Coronary artery (tissue), 2 donors: Measurements from ENCODE around the gene AKIRIN2.

Experiments used
- DNase-seq: peaks from one replicate; pipeline ENCODE4 v3.0.0-alpha.2; 2017; ENCODE audit warnings: low spot score
- H3K27ac ChIP-seq, 2 donors: fragments of 200-600 bp; sonication (generic); one replicate each; pipeline ENCODE4 v1.5.1; 2016 to 2019
- H3K4me3 ChIP-seq: fragments of 200-600 bp; sonication (generic); 2 replicates; pipeline ENCODE4 v1.5.1; 2016; ENCODE audit warnings: mild to moderate bottlenecking, moderate library complexity
- TF ChIP-seq, protein P1 (sequence below): fragments of 200-600 bp; sonication (generic); IDR thresholded peaks from one replicate; pipeline ENCODE4 v1.5.1; 2019; ENCODE audit warnings: antibody characterized with exemption

The AKIRIN2 gene

DNA sequence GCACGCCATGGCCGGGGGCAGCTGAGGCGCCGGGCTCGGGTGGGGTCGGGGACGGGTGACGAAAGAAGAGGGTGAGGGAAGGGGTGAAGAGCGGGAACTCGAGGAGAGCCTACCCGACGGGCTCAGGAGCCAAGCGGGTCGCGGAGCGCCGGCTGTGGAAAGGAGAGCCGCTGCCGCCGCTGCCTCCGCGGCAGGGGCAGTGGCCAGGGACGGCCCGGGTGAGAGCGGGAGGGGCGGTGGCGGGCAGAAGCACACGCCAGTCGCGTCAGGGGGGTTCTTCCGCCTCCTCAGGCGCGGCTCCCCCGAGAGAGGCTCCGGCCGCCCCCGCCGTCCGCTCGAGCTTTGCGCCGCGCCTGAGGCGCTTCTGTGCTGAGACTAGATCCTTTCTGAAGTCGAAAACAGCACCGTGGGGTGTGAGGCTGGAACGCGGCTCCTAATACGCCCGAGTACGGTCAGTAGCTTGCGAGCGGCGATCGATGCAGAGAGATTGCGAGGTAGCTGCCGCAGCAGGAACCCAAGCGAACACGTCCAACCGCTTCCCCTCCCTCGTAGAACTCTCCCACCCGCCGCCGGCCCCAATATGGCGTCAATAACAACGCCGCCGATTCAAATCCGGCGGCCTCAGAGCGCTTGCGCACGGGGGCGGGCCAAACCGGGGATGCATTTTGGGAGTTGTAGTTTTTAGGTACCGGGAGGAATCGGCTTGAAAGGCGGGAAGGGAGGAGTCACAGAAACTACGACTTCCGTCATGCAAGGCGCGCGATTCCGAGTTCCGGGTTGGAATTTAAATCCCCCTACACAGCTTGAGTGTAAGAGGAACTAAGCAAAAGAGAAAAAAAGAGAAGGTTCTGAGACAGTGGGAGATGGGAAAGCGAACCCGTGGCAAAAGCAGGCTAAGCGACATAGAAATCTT is at the start of gene AKIRIN2:
Gene AKIRIN2 (minus strand): TSS at position 558 of the 913 bp plus-strand sequence. CDS start 549 bp downstream, at position 9.
- TF ChIP-seq, protein P1, sequence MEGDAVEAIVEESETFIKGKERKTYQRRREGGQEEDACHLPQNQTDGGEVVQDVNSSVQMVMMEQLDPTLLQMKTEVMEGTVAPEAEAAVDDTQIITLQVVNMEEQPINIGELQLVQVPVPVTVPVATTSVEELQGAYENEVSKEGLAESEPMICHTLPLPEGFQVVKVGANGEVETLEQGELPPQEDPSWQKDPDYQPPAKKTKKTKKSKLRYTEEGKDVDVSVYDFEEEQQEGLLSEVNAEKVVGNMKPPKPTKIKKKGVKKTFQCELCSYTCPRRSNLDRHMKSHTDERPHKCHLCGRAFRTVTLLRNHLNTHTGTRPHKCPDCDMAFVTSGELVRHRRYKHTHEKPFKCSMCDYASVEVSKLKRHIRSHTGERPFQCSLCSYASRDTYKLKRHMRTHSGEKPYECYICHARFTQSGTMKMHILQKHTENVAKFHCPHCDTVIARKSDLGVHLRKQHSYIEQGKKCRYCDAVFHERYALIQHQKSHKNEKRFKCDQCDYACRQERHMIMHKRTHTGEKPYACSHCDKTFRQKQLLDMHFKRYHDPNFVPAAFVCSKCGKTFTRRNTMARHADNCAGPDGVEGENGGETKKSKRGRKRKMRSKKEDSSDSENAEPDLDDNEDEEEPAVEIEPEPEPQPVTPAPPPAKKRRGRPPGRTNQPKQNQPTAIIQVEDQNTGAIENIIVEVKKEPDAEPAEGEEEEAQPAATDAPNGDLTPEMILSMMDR, result no peak
- H3K27ac ChIP-seq, result peak within 1 kb of the TSS; percentile 93 to 95
- H3K4me3 ChIP-seq, result peak within 1 kb of the TSS; percentile 87
- DNase-seq, result peak; percentile 99

DNA sequence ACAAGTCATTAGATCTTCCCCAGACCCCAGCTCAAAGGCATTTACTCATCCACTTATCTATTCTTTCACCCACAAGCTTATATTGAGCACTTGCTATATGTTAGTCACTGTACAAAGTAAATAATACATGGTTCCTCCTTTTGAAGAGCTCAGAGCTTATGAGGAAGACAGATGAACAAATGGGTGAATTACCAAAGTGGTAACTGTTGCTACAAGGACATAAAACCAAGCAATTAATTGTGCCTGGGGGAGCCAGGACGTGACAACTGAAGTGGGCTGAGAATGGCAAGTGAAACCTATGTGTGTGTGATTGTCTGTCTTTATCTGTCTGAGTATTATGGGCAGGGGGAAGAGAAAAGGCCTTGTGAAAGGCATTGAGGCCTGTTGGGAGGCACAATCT is 45.6 kb upstream of the AKIRIN2 start:
- Histone ChIP-seq H3K4me3 (no peak overlapping the region), H3K27ac (no peak overlapping the region)
- TF ChIP-seq, protein P1, result no peak
- no peak for DNase-seq

DNA sequence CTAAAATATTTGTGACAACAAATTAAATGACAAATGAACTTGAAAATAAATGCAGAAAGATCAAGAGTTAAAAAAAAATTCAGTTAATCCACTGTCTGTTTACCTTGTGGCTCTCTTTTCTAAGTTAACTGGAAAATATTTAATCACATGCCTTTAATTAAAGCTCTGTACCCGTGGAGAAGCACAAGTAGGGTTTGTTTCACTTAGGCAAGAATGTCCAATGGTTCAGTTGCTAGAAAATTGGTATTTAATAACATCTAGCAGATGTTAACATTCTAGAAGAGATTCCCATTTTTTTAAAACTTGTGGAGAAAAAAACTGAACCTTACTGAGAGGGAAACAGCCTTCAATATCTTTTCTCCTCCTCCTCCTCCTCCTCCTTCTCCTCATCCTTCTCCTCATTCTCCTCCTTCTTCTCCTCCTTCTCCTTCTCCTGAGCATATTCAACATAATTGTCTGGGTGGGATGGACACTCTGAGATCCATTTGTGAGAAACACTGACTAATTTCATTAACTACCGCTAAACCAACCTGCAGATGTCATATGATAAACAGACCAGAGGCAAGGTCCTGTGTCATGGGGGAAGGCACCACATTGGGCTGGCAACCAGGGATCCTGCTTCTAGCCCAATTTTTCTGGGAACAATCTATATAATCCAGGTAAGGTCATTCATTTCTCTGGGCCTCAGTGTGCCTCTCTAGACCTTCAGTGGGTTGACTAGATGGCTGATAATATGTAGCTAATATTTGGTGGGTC is 44.1 kb upstream of the AKIRIN2 start:
- Histone ChIP-seq H3K4me3 (no peak overlapping the region), H3K27ac (no peak overlapping the region)
- TF ChIP-seq, protein P1, result no peak
- DNase-seq, result no peak

DNA sequence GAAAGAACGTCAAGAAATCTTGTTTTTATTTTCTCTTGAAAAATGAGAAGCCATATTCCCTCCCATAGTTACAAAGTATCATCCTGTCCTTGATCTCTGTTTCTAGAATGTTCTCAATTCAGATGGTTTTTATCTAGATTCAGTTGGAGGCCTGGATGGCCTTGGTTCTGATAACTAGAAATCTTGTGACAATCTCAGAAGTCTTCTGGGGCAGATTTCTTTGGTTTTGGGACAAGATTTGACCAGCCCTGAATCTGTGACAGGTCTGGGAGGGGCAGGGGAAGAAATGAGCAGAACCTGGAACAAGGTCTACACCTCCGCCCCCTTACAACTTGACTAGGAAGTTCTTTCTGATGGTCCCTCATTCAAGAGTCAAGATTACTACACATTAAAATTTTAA is 41.4 kb upstream of the AKIRIN2 start:
- Histone ChIP-seq H3K4me3 (no peak overlapping the region), H3K27ac (no peak overlapping the region)
- TF ChIP-seq, protein P1, result no peak
- DNase-seq, result no peak

DNA sequence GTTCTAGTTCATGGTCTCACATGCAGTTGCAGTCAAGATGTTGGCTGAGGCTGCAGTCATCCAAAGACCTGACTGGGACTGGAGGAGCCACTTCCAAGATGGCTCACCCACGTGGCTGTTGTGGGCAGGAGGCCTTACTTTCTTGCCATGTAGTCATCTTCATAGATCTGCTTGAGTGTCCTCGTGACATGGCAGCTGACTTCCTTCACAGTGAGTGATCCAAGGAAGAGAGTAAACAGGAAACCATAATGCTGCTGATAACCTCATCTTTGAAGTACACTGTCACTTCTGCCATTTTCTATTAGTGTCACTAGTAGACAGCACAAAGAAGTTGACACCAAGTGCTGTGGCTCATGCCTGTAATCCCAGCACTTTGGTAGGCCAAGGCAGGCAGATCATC is 40.1 kb upstream of the AKIRIN2 start:
- no peak overlapping the region for H3K27ac ChIP-seq
- no peak for DNase-seq
- no peak overlapping the region for H3K4me3 ChIP-seq
- TF ChIP-seq, protein P1, result no peak

DNA sequence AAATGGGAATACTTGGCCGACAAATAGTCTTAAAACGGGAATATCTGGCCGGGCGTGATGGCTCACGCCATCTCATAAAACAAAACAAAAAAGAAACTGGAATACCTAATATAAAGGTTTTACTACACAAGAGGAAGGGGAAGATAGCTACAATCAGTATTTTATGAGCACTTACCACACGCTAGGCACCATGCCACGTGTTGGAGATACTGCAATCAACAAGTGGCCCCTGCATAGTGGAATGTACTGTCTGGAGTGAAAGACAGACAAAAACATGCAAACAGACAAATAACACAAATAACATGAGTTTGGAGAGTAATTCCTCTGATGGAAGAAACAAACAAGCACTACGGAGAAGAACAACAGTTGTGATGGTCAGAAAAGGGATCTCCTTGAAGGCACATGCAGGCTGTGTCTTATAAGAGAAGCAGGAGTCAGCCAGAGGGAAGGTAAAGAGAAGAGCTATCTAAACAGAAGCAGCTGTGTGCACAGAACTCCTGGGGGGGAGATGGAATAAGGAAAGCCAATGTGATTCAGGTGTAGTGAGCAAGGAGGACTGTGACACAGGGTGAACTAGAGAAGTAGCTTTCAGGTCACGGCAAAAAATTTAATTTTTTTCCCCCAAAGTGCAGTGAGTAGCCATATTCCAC is 39.1 kb upstream of the AKIRIN2 start:
- H3K27ac ChIP-seq, result no peak overlapping the region
- no peak for DNase-seq
- TF ChIP-seq, protein P1, result no peak
- no peak overlapping the region for H3K4me3 ChIP-seq
